ENCODE results near the gene CPEB3.
A peak's percentile ranks its signal among the peaks of the same experiment; 100 is the strongest.

Gene CPEB3

GRCh38 chr10:92290837-92291615 is at the start of gene CPEB3, which contains the start of gene MARCHF5:
Gene CPEB3 (minus strand): TSS chr10:92291078. CDS start chr10:92240350, 50,728 bp downstream.
Gene MARCHF5 (plus strand): TSS chr10:92291167. CDS start chr10:92291495, 328 bp downstream.
- H3K27ac ChIP-seq: peak within 1 kb of the TSS; percentile 88
- DNase-seq (ENCODE audit: low read depth, low spot score): peak; percentile 91

- peak overlapping the region; percentile 97 for H3K27ac ChIP-seq
- DNase-seq (ENCODE audit: low read depth, low spot score): peak; percentile 91
Observed at GRCh38 chr10:92329927-92330326, 39.0 kb upstream of the CPEB3 start.

- peak; percentile 69 for DNase-seq (ENCODE audit: low read depth, low spot score)
- H3K27ac ChIP-seq: peak overlapping the region; percentile 97
Observed at GRCh38 chr10:92328993-92329392, 38.1 kb upstream of the CPEB3 start.

- H3K27ac ChIP-seq: peak overlapping the region; percentile 97
- no peak for DNase-seq (ENCODE audit: low read depth, low spot score)
Observed at GRCh38 chr10:92327445-92328433, 36.9 kb upstream of the CPEB3 start.

GRCh38 chr10:92323079-92323478 is 32.2 kb upstream of the CPEB3 start:
- DNase-seq (ENCODE audit: low read depth, low spot score): no peak
- H3K27ac ChIP-seq: no peak overlapping the region

- H3K27ac ChIP-seq: no peak overlapping the region
- DNase-seq (ENCODE audit: low read depth, low spot score): no peak
Observed at GRCh38 chr10:92316610-92317009, 25.7 kb upstream of the CPEB3 start.

- no peak for DNase-seq (ENCODE audit: low read depth, low spot score)
- H3K27ac ChIP-seq: no peak overlapping the region
Observed at GRCh38 chr10:92313750-92314149, 22.9 kb upstream of the CPEB3 start.

- H3K27ac ChIP-seq: no peak overlapping the region
- no peak for DNase-seq (ENCODE audit: low read depth, low spot score)
Observed at GRCh38 chr10:92309272-92309671, 18.4 kb upstream of the CPEB3 start.

GRCh38 chr10:92305133-92306072 is 14.5 kb upstream of the CPEB3 start:
- no peak overlapping the region for H3K27ac ChIP-seq
- DNase-seq (ENCODE audit: low read depth, low spot score): no peak

GRCh38 chr10:92304061-92304460 is 13.2 kb upstream of the CPEB3 start:
- DNase-seq (ENCODE audit: low read depth, low spot score): no peak
- no peak overlapping the region for H3K27ac ChIP-seq

GRCh38 chr10:92303096-92303495 is 12.2 kb upstream of the CPEB3 start:
- DNase-seq (ENCODE audit: low read depth, low spot score): no peak
- H3K27ac ChIP-seq: no peak overlapping the region

- DNase-seq (ENCODE audit: low read depth, low spot score): no peak
- no peak overlapping the region for H3K27ac ChIP-seq
Observed at GRCh38 chr10:92298487-92298886, 7.6 kb upstream of the CPEB3 start.

GRCh38 chr10:92291921-92292845 is 1.3 kb upstream of the CPEB3 start:
- DNase-seq (ENCODE audit: low read depth, low spot score): no peak
- H3K27ac ChIP-seq: peak overlapping the region; percentile 88

GRCh38 chr10:92291616-92291865 is 663 bp upstream of the CPEB3 start:
- H3K27ac ChIP-seq: peak overlapping the region; percentile 88
- no peak for DNase-seq (ENCODE audit: low read depth, low spot score)

GRCh38 chr10:92290076-92290836 is 622 bp downstream of the CPEB3 start:
- DNase-seq (ENCODE audit: low read depth, low spot score): no peak
- H3K27ac ChIP-seq: peak overlapping the region; percentile 88

- DNase-seq (ENCODE audit: low read depth, low spot score): no peak
- no peak overlapping the region for H3K27ac ChIP-seq
Observed at GRCh38 chr10:92284112-92284704, 6.7 kb downstream of the CPEB3 start.

GRCh38 chr10:92278996-92279696 is 11.7 kb downstream of the CPEB3 start:
- DNase-seq (ENCODE audit: low read depth, low spot score): no peak
- no peak overlapping the region for H3K27ac ChIP-seq

Measured in epithelial cell of prostate (primary cell).